HG02885 (cell line): ENCODE data around the gene HDC.

Experiments used
- ATAC-seq: cut with Tn5 transposase; IDR thresholded peaks from one replicate; pipeline ENCODE4 v1.9.1; 2021; ENCODE audit warnings: mild to moderate bottlenecking; ENCODE audit not compliant: unreplicated experiment, poor library complexity

Gene HDC

GRCh38 chr15:50257332-50257731 lies 8.2 kb downstream of the HDC start:
- ATAC-seq: no peak

GRCh38 chr15:50256188-50257041 lies 9.1 kb downstream of the HDC start:
- no peak for ATAC-seq

GRCh38 chr15:50252556-50252955 lies 13.0 kb downstream of the HDC start:
- ATAC-seq: no peak

GRCh38 chr15:50251638-50252182 lies 13.8 kb downstream of the HDC start:
- ATAC-seq: no peak

- no peak for ATAC-seq
Observed at GRCh38 chr15:50250760-50251394, 14.6 kb downstream of the HDC start.

GRCh38 chr15:50249704-50250103 lies 15.8 kb downstream of the HDC start:
- ATAC-seq: no peak

GRCh38 chr15:50248994-50249582 lies 16.4 kb downstream of the HDC start:
- no peak for ATAC-seq

- peak; percentile 99 for ATAC-seq
Observed at GRCh38 chr15:50247819-50248655, 17.5 kb downstream of the HDC start.

- ATAC-seq: no peak
Observed at GRCh38 chr15:50246631-50247030, 18.9 kb downstream of the HDC start.

- ATAC-seq: no peak
Observed at GRCh38 chr15:50244959-50245624, 20.4 kb downstream of the HDC start.

GRCh38 chr15:50244153-50244552 lies 21.4 kb downstream of the HDC start:
- no peak for ATAC-seq

- ATAC-seq: no peak
Observed at GRCh38 chr15:50241684-50242450, 23.7 kb downstream of the HDC start.

- no peak for ATAC-seq
Observed at GRCh38 chr15:50238255-50238654, 27.3 kb downstream of the HDC start.

- ATAC-seq: no peak
Observed at GRCh38 chr15:50236433-50236832, 29.1 kb downstream of the HDC start.

GRCh38 chr15:50235794-50236193 lies 29.7 kb downstream of the HDC start:
- ATAC-seq: no peak

GRCh38 chr15:50234764-50235163 lies 30.8 kb downstream of the HDC start:
- no peak for ATAC-seq

- no peak for ATAC-seq
Observed at GRCh38 chr15:50233192-50233736, 32.3 kb downstream of the HDC start.

- no peak for ATAC-seq
Observed at GRCh38 chr15:50232791-50233190, 32.7 kb downstream of the HDC start.

GRCh38 chr15:50231761-50232160 lies 33.8 kb downstream of the HDC start:
- ATAC-seq: no peak
